IMR-90 (cell line): ENCODE results near the gene UPF1. TPM values are rescaled to one million over a fixed set of nuclear protein-coding genes. Genes with fewer than 3 reads are reported as not detected.

Experiments
- ATAC-seq: fragments of 200-7000 bp; cut with Tn5 transposase; 2 replicates; pipeline ENCODE4 v1.9.1; 2020; ENCODE audit warnings: low read depth, mild to moderate bottlenecking, moderate library complexity
- BruUV-seq: library from RNA; stranded (reverse); fragments of 400-500 nt; replicated peaks from 2 replicates; lab custom pipeline; 2021; lab: Mats Ljungman, UMichigan
- CTCF ChIA-PET: fragments of 300-600 bp; formaldehyde crosslinking; extraction: SDS; loops from one replicate; lab custom pipeline; 2021; ENCODE audit warnings: antibody characterized with exemption; lab: Yijun Ruan, JAX
- POLR2A ChIA-PET: fragments of 300-600 bp; sonication (Branson Sonifier 250); formaldehyde crosslinking; loops from one replicate; lab custom pipeline; 2022; ENCODE audit warnings: antibody characterized with exemption; ENCODE audit not compliant: unreplicated experiment; lab: Charles Lee
- DNase-seq: peaks from one replicate; pipeline ENCODE4 v3.0.0; 2013
- H2AFZ ChIP-seq: replicated peaks from 2 replicates; pipeline ENCODE3; 2013; ENCODE audit warnings: low read length, mild to moderate bottlenecking; ENCODE audit not compliant: poor library complexity
- H2AK5ac ChIP-seq: 2 replicates; pipeline ENCODE4 v1.6.1; 2013; ENCODE audit warnings: low read depth, low read length, inconsistent platforms
- H2AK9ac ChIP-seq: replicated peaks from 2 replicates; pipeline ENCODE3; 2013; ENCODE audit warnings: mild to moderate bottlenecking, low read depth, low read length, moderate library complexity; ENCODE audit not compliant: poor library complexity
- H2BK120ac ChIP-seq: 2 replicates; pipeline ENCODE4 v1.6.1; 2013; ENCODE audit warnings: low read depth, low read length, inconsistent platforms
- H2BK15ac ChIP-seq: 3 replicates; pipeline ENCODE4 v1.6.1; 2013; ENCODE audit warnings: low read depth, low read length, inconsistent platforms
- H2BK20ac ChIP-seq: 2 replicates; pipeline ENCODE4 v1.6.1; 2013; ENCODE audit warnings: low read depth, mild to moderate bottlenecking, inconsistent platforms, low read length, moderate library complexity
- H2BK5ac ChIP-seq: 2 replicates; pipeline ENCODE4 v1.6.1; 2013; ENCODE audit warnings: mild to moderate bottlenecking, low read depth, low read length, inconsistent platforms; ENCODE audit not compliant: poor library complexity, severe bottlenecking
- H3K14ac ChIP-seq: replicated peaks from 2 replicates; pipeline ENCODE4 v1.6.1; 2013; ENCODE audit warnings: low read depth, low read length, inconsistent platforms
- H3K18ac ChIP-seq: 2 replicates; pipeline ENCODE4 v1.6.1; 2013; ENCODE audit warnings: low read depth, low read length, control low read depth
- H3K23ac ChIP-seq: 2 replicates; pipeline ENCODE4 v1.6.1; 2013; ENCODE audit warnings: low read depth, low read length, inconsistent platforms
- H3K27ac ChIP-seq: 2 replicates; pipeline ENCODE4 v1.5.1; 2013; ENCODE audit warnings: mild to moderate bottlenecking, control low read depth, low read length; ENCODE audit not compliant: insufficient read depth
- H3K27me3 ChIP-seq: 2 replicates; pipeline ENCODE4 v1.6.1; 2013; ENCODE audit warnings: low read length; ENCODE audit not compliant: control insufficient read depth, insufficient read depth
- H3K36me3 ChIP-seq: 2 replicates; pipeline ENCODE4 v1.6.1; 2013; ENCODE audit warnings: low read length, mixed read lengths; ENCODE audit not compliant: control insufficient read depth, insufficient read depth
- H3K4ac ChIP-seq: 2 replicates; pipeline ENCODE4 v1.6.1; 2013; ENCODE audit warnings: low read depth, low read length, inconsistent platforms
- H3K4me1 ChIP-seq: 2 replicates; pipeline ENCODE4 v1.6.1; 2013; ENCODE audit warnings: low read length, mixed read lengths; ENCODE audit not compliant: control insufficient read depth, insufficient read depth
- H3K4me2 ChIP-seq: 2 replicates; pipeline ENCODE4 v1.6.1; 2013; ENCODE audit warnings: low read depth, mild to moderate bottlenecking, control low read depth, low read length, moderate library complexity
- H3K4me3 ChIP-seq: 2 replicates; pipeline ENCODE4 v1.5.1; 2013; ENCODE audit warnings: low read depth, mild to moderate bottlenecking, control low read depth, low read length, moderate library complexity; ENCODE audit not compliant: insufficient read depth
- H3K56ac ChIP-seq: 2 replicates; pipeline ENCODE4 v1.6.1; 2013; ENCODE audit warnings: low read length, inconsistent platforms; ENCODE audit not compliant: insufficient read depth; ENCODE audit errors: extremely low read depth
- H3K79me1 ChIP-seq, 2 experiments: 2 replicates each; pipeline ENCODE4 v1.6.1; 2013; ENCODE audit warnings: low read length in 2 of 2, inconsistent platforms in 1 of 2, low read depth in 1 of 2
- H3K9ac ChIP-seq: 2 replicates; pipeline ENCODE4 v1.6.1; 2013; ENCODE audit warnings: low read depth, low read length, control low read depth
- H3K9me1 ChIP-seq: 2 replicates; pipeline ENCODE4 v1.6.1; 2013; ENCODE audit warnings: low read length, inconsistent platforms; ENCODE audit not compliant: insufficient read depth
- H3K9me3 ChIP-seq: 2 replicates; pipeline ENCODE4 v1.6.1; 2013; ENCODE audit warnings: low read length; ENCODE audit not compliant: control insufficient read depth, insufficient read depth
- H4K20me1 ChIP-seq: 2 replicates; pipeline ENCODE4 v1.6.1; 2013; ENCODE audit warnings: low read length, inconsistent platforms; ENCODE audit not compliant: insufficient read depth
- H4K5ac ChIP-seq: 2 replicates; pipeline ENCODE4 v1.6.1; 2013; ENCODE audit warnings: mild to moderate bottlenecking, low read depth, low read length, control low read depth
- H4K8ac ChIP-seq, 2 experiments: 2 replicates each; pipeline ENCODE4 v1.6.1; 2013; ENCODE audit warnings: low read depth in 2 of 2, low read length in 2 of 2, control low read depth in 1 of 2, inconsistent platforms in 1 of 2
- H4K91ac ChIP-seq: 2 replicates; pipeline ENCODE4 v1.6.1; 2013; ENCODE audit warnings: low read depth, low read length, inconsistent platforms; ENCODE audit not compliant: insufficient read depth
- BHLHE40 ChIP-seq: fragments of 150-350 bp; IDR thresholded peaks from 2 replicates; pipeline ENCODE4 v1.6.1; 2016; ENCODE audit warnings: mild to moderate bottlenecking, low read depth, low read length
- CEBPB ChIP-seq: IDR thresholded peaks from 2 replicates; pipeline ENCODE4 v1.6.1; 2012; ENCODE audit warnings: low read depth, low read length, improper control_type of control experiment
- CHD1 ChIP-seq: IDR thresholded peaks from 2 replicates; pipeline ENCODE4 v1.6.1; 2012; ENCODE audit warnings: low read depth, low read length, improper control_type of control experiment
- CTCF ChIP-seq: conservative IDR thresholded peaks from 2 replicates; pipeline ENCODE4 v1.5.1; 2012; ENCODE audit warnings: mild to moderate bottlenecking, low read depth, low read length, improper control_type of control experiment
- ELK1 ChIP-seq: fragments of 150-350 bp; IDR thresholded peaks from 2 replicates; pipeline ENCODE4 v1.6.1; 2016; ENCODE audit warnings: low read depth, mild to moderate bottlenecking, low read length, moderate library complexity, borderline replicate concordance
- FOS ChIP-seq: fragments of 150-350 bp; IDR thresholded peaks from 2 replicates; pipeline ENCODE4 v1.6.1; 2016; ENCODE audit warnings: low read depth, low read length
- MAFK ChIP-seq: IDR thresholded peaks from 2 replicates; pipeline ENCODE4 v1.6.1; 2012; ENCODE audit warnings: low read depth, low read length, improper control_type of control experiment
- MAZ ChIP-seq: IDR thresholded peaks from 2 replicates; pipeline ENCODE4 v1.6.1; 2012; ENCODE audit warnings: low read depth, mild to moderate bottlenecking, low read length, improper control_type of control experiment, moderate library complexity, borderline replicate concordance
- MXI1 ChIP-seq: IDR thresholded peaks from 2 replicates; pipeline ENCODE4 v1.6.1; 2012; ENCODE audit warnings: low read depth, mild to moderate bottlenecking, low read length, moderate library complexity, borderline replicate concordance
- NFE2L2 ChIP-seq: fragments of 150-350 bp; IDR thresholded peaks from 2 replicates; pipeline ENCODE4 v1.6.1; 2016; ENCODE audit warnings: low read depth, mild to moderate bottlenecking, low read length
- POLR2A ChIP-seq: IDR thresholded peaks from 2 replicates; pipeline ENCODE4 v1.6.1; 2012; ENCODE audit warnings: mild to moderate bottlenecking, low read depth, low read length
- RAD21 ChIP-seq: IDR thresholded peaks from 2 replicates; pipeline ENCODE4 v1.6.1; 2012; ENCODE audit warnings: low read length, improper control_type of control experiment
- RCOR1 ChIP-seq: IDR thresholded peaks from 2 replicates; pipeline ENCODE4 v1.6.1; 2012; ENCODE audit warnings: mild to moderate bottlenecking, low read length, improper control_type of control experiment; ENCODE audit not compliant: insufficient replicate concordance
- RFX5 ChIP-seq: IDR thresholded peaks from 2 replicates; pipeline ENCODE4 v1.8.0; 2012; ENCODE audit warnings: low read depth, mild to moderate bottlenecking, low read length, moderate library complexity
- SMC3 ChIP-seq: fragments of 150-350 bp; IDR thresholded peaks from 2 replicates; pipeline ENCODE4 v1.6.1; 2016; ENCODE audit warnings: low read depth, mild to moderate bottlenecking, antibody characterized with exemption, low read length, moderate library complexity
- USF2 ChIP-seq: fragments of 150-350 bp; IDR thresholded peaks from 2 replicates; pipeline ENCODE4 v1.6.1; 2017; ENCODE audit warnings: mild to moderate bottlenecking, antibody characterized with exemption, low read length, low read depth
- WGBS, 2 experiments: methylation state at CpG; one replicate each; pipeline versions ENCODE4 v1.1.5 to v1.1.7; 2013; ENCODE audit warnings: missing lambda C conversion rate in 2 of 2; ENCODE audit not compliant: insufficient read length in 1 of 2; ENCODE audit errors: extremely low coverage in 2 of 2; 5-methylcytosine and 5-hydroxymethylcytosine counted together
- dilution Hi-C: fragments of 300-500 bp; cut with HindIII; formaldehyde crosslinking; loops from one replicate; pipeline ENCODE4 v1.14.3; 2018; ENCODE audit warnings: low sequenced_read_pairs; ENCODE audit not compliant: unreplicated experiment
- in situ Hi-C: fragments of 300-500 bp; cut with MboI; formaldehyde crosslinking; loops from 3 replicates; pipeline ENCODE4 v1.14.3; 2019; ENCODE audit warnings: low sequenced_read_pairs, inconsistent platforms, mixed read lengths
- intact Hi-C: fragments of 100-400 bp; cut with micrococcal nuclease; formaldehyde crosslinking; loops from 2 replicates; pipeline ENCODE4 v1.10.0; 2022
- polyA plus RNA-seq, 3 experiments: library from polyadenylated mRNA; depleted of rRNA; stranded (reverse); fragments of >200 nt; gene quantifications; 2 replicates each; pipeline ENCODE4 v1.2.3, GENCODE V29; 2012; ENCODE audit warnings: low replicate concordance in 1 of 3
- total RNA-seq: library from RNA; depleted of rRNA; stranded (reverse); fragments of >200 nt; gene quantifications from 2 replicates; pipeline ENCODE4 v1.2.3, GENCODE V29; 2012

UPF1 gene
- total and polyA plus RNA-seq, 2 of the 4 experiments (the other 2 are of a cell fraction): 31.2 to 50.3 TPM

- H3K4ac ChIP-seq: no peak overlapping the region
- H3K4me1 ChIP-seq: peaks cover 4% of the 10 kb centered on the region
- no peak for DNase-seq
- no peaks in the 10 kb centered on the region for H3K36me3 ChIP-seq
- H3K27me3 ChIP-seq: no peaks in the 10 kb centered on the region
- no peak overlapping the region for H4K91ac ChIP-seq
- H2AFZ ChIP-seq: no peak overlapping the region
- no TSS peak for BruUV-seq
- in situ Hi-C loops: no loop called here
- no peak for ATAC-seq
- dilution Hi-C loops: no loop called here
- ChIA-PET POLR2A (no interaction called here), CTCF (no interaction called here)
- no peak overlapping the region for H4K8ac ChIP-seq
- no peak overlapping the region for H3K4me2 ChIP-seq
- H2AK5ac ChIP-seq: no peak overlapping the region
- H2BK15ac ChIP-seq: no peak overlapping the region
- no peak overlapping the region for H2BK120ac ChIP-seq
- peaks cover 19% of the 10 kb centered on the region for H4K20me1 ChIP-seq
- no peak overlapping the region for H2AK9ac ChIP-seq
- intact Hi-C loops: no loop called here
- TF ChIP-seq RFX5 (no peak), POLR2A (no peak), MAZ (no peak), SMC3 (no peak), MXI1 (no peak), RAD21 (no peak), USF2 (no peak), ELK1 (no peak), CHD1 (no peak), BHLHE40 (no peak), RCOR1 (no peak), MAFK (no peak), FOS (no peak), CEBPB (no peak), NFE2L2 (no peak), CTCF (no peak)
- H3K9me1 ChIP-seq: peaks cover 3% of the 10 kb centered on the region; the same call in 1 of the 2 replicates
- H3K9me3 ChIP-seq: peaks cover 9% of the 10 kb centered on the region
- no peak overlapping the region for H2BK20ac ChIP-seq
- no peak overlapping the region for H3K27ac ChIP-seq
- no peak overlapping the region for H2BK5ac ChIP-seq
- H3K79me1 ChIP-seq: peaks cover 0 to 15% of the 10 kb centered on the region in 2 experiments; a peak in 2 of 4 replicates
- H3K9ac ChIP-seq: no peak overlapping the region
- H3K14ac ChIP-seq: no peak overlapping the region
- H3K4me3 ChIP-seq: no peak overlapping the region
- no peak overlapping the region for H3K56ac ChIP-seq
- no peak overlapping the region for H4K5ac ChIP-seq
- WGBS, 2 experiments: 75% methylated on average over 2 of the region's 6 CpGs; no CpG with 5 or more reads in 1 of the 2 experiments
- no peak overlapping the region for H3K23ac ChIP-seq
- no peak overlapping the region for H3K18ac ChIP-seq
These were observed 3.0 kb upstream of the UPF1 start for GRCh38 chr19:18828786-18829185.
